ENCODE results near the gene AMT. TPM values are rescaled to one million over a fixed set of nuclear protein-coding genes. Genes with fewer than 3 reads are reported as not detected.
A peak's percentile ranks its signal among the peaks of the same experiment; 100 is the strongest.
"Not testable (repeated sequence)": the region's sequence is repeated elsewhere in the genome, so short reads cannot be mapped to it uniquely, and the experiment has no call there.

The AMT gene
- total and polyA plus RNA-seq, 5 donors = 17.4 to 33.7 (median 28.3) TPM

DNA sequence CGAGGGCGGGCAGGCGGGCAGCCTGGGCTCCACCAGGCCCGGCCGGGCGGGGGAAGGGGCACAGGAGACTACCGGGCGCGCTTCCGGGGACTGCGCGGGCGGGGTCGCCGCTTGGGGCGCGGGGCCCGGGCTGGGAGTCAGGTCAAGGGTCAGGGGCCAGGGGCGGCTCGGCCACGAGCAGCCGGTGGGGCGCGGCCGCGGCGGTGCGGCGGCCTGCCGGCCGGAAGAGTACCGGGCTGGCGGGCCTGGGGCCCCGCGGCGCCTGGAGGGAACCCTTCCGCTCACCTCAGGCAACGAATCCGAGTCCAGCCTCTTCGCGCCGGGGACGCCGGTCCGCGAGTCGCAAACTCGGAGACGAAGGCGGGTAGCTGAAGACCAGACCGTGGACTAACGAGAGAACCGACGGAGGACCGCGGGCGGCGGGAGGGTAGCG lies 10.7 kb downstream of the AMT start:
- WGBS = under 1% methylated on average over 59 of the region's 59 CpGs
- intact Hi-C loops (cut with DNase I) = loop anchor here in 1 of 4 donors (5.0 kb wide), 1 partner anchor 54 kb away; the partner anchor contains the start of gene GPX1
- Histone ChIP-seq H3K4me1 (ENCODE audit: control insufficient read depth, insufficient read depth, low read length) (peaks cover 23% of the 10 kb centered on the region), H3K27ac (ENCODE audit: low read length) (peak overlapping the region; percentile 98), H3K4me3 (ENCODE audit: low read length) (peak overlapping the region; percentile 99), H3K9me3 (ENCODE audit: control insufficient read depth, low read length) (no peaks in the 10 kb centered on the region), H3K27me3 (ENCODE audit: control insufficient read depth, insufficient read depth) (no peaks in the 10 kb centered on the region)
- DNase-seq (peak; percentile 66 to 87 (median 85)), ATAC-seq (peak; percentile 8 to 22)

DNA sequence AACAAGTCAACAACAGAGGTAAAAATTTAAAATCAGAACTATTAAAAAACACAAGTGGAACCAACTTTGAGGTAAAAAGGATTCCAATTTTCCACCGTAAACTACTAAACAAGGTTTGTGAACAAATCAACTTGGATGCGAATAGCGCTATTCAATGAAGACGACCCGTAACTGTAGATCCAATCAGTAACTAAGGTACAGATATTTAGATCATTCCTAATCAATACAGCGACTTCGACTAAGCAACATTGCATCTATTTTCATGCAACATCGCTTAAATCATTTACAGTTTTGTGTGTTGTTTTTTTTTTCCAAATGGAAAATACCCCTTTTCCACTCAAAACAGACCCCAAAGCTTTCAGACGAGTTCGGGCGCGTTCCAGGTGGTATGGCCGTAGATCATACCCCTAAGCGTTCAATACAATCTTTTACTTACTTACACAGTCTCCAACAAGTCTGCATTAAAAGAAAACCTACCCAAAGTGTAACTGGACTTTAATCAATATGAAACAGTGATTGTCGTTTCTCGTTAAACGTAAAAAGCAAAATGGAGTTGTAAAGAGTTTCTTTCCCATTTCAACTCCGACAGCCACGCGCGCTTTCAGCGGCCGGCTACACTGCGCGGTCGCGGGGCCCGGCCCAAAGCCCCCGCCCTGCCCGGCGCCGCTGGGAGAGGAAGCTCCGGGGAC lies 11.3 kb downstream of the AMT start:
- Histone ChIP-seq H3K4me1 (ENCODE audit: control insufficient read depth, insufficient read depth, low read length) (peaks cover 22% of the 10 kb centered on the region), H3K9me3 (ENCODE audit: control insufficient read depth, low read length) (no peaks in the 10 kb centered on the region), H3K27ac (ENCODE audit: low read length) (peak overlapping the region; percentile 98), H3K27me3 (ENCODE audit: control insufficient read depth, insufficient read depth) (no peaks in the 10 kb centered on the region), H3K4me3 (ENCODE audit: low read length) (peak overlapping the region; percentile 99)
- DNase-seq = no peak
- WGBS = under 1% methylated on average over 33 of the region's 33 CpGs
- intact Hi-C loops (cut with DNase I) = loop anchor here in 1 of 4 donors (5.0 kb wide), 1 partner anchor 54 kb away; the partner anchor contains the start of gene GPX1
- ATAC-seq = peak in 1 of 2 donors; percentile 35

DNA sequence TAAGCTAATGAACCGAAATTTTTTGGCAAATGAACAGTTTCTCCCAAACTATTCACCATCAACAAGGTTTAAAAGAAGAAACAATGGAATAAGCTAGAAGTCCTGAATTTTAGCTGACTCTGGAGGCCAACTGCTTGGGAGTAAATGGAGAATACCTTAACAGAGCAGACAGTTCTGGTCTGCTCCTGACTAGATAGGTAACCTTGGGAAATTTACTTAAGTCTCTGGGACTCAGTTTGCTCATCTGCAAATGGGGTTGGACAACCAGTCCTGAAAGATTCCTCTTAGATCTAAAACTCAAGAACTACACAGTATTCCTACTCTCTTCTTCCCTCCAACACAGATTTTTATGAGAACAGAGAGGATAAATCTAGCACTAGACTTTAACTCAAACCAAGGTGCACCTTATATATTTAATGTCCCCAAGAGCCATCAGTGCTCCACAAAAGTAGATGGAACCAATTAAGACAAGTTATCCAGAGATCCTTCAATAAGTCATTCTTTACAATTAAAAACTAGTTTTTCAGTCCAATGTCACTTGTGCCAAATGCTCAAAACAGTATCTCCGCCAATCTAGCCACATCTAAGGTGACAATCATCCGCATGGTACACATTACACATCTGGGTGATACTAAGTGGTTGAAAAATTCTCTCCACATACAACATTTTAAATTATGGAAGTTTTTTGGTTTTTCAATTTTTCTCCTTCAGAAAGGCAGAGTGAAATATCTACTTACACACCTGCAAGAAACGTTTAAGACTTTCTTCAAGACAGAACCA lies 12.0 kb downstream of the AMT start:
- intact Hi-C loops (cut with DNase I) = loop anchor here in 1 of 4 donors (5.0 kb wide), 1 partner anchor 53 kb away; the partner anchor contains the start of gene GPX1
- 29% methylated on average over 4 of the region's 4 CpGs for WGBS
- H3K4me1 ChIP-seq (ENCODE audit: control insufficient read depth, insufficient read depth, low read length) = peaks cover 20% of the 10 kb centered on the region

GRCh38 chr3:49406571-49407565 lies 15.4 kb downstream of the AMT start:
- intact Hi-C loops (cut with DNase I) = loop anchor here in 1 of 4 donors (10.0 kb wide), 1 partner anchor 52 kb away; the partner anchor contains the start of gene GPX1
- H3K9me3 ChIP-seq (ENCODE audit: control insufficient read depth, low read length) = no peaks in the 10 kb centered on the region
- 58% methylated on average over 17 of the region's 17 CpGs for whole genome bisulfite sequencing
- DNase-seq (peak in 1 of 3 donors; percentile 43), ATAC-seq (no peak)
- H3K4me1 ChIP-seq (ENCODE audit: control insufficient read depth, insufficient read depth, low read length) = peaks cover 13% of the 10 kb centered on the region
- H3K27ac ChIP-seq (ENCODE audit: low read length) = peak overlapping the region; percentile 52
- no peaks in the 10 kb centered on the region for H3K27me3 ChIP-seq (ENCODE audit: control insufficient read depth, insufficient read depth)
- no peak overlapping the region for H3K4me3 ChIP-seq (ENCODE audit: low read length)

More for the DNA sequence above, 12.0 kb downstream of the AMT start:
- ATAC-seq (no peak), DNase-seq (no peak)
- Histone ChIP-seq H3K4me3 (ENCODE audit: low read length) (peak overlapping the region; percentile 99), H3K27me3 (ENCODE audit: control insufficient read depth, insufficient read depth) (no peaks in the 10 kb centered on the region), H3K9me3 (ENCODE audit: control insufficient read depth, low read length) (no peaks in the 10 kb centered on the region), H3K27ac (ENCODE audit: low read length) (no peak overlapping the region)

DNA sequence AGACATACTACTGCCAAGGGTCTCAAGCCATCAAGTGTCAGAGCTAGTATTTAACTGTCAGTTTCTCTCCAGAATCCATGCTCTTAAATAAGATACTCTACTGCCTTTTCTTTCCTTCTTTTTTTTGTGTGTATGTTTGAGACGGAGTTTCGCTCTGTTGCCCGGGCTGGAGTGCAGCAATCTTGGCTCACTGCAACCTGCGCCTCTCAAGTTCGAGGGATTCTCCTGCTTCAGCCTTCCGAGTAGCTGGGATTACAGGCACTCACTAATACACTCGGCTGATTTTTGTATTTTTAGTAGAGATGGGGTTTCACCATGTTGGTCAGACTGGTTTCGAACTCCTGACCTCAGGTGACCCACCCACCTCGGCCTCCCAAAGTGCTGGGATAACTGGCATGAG lies 16.7 kb downstream of the AMT start:
- WGBS = 36% methylated on average over 9 of the region's 9 CpGs
- DNase-seq = peak in 1 of 3 donors; percentile 35
- H3K27me3 ChIP-seq (ENCODE audit: control insufficient read depth, insufficient read depth); H3K9me3 ChIP-seq (ENCODE audit: control insufficient read depth, low read length); H3K4me3 ChIP-seq (ENCODE audit: low read length); H3K27ac ChIP-seq (ENCODE audit: low read length); ATAC-seq: not testable (repeated sequence)
- intact Hi-C loops (cut with DNase I) = loop anchor here in 1 of 4 donors (10.0 kb wide), 1 partner anchor 51 kb away; the partner anchor contains the start of gene GPX1
- peaks cover 15% of the 10 kb centered on the region for H3K4me1 ChIP-seq (ENCODE audit: control insufficient read depth, insufficient read depth, low read length)

GRCh38 chr3:49403891-49404290 lies 18.4 kb downstream of the AMT start:
- Histone ChIP-seq H3K4me1 (ENCODE audit: control insufficient read depth, insufficient read depth, low read length) (peaks cover 9% of the 10 kb centered on the region), H3K9me3 (ENCODE audit: control insufficient read depth, low read length) (no peaks in the 10 kb centered on the region), H3K4me3 (ENCODE audit: low read length) (no peak overlapping the region), H3K27me3 (ENCODE audit: control insufficient read depth, insufficient read depth) (no peaks in the 10 kb centered on the region), H3K27ac (ENCODE audit: low read length) (no peak overlapping the region)
- intact Hi-C loops (cut with DNase I) = loop anchor here in 1 of 4 donors (10.0 kb wide), 1 partner anchor 49 kb away; the partner anchor contains the start of gene GPX1
- no peak for ATAC-seq
- 94% methylated on average over 5 of the region's 5 CpGs for WGBS
- DNase-seq = peak in 1 of 3 donors; percentile 2

GRCh38 chr3:49401766-49402165 lies 20.5 kb downstream of the AMT start:
- H3K27ac ChIP-seq (ENCODE audit: low read length) = peak overlapping the region; percentile 64
- intact Hi-C loops (cut with DNase I) = loop anchor here in 1 of 4 donors (10.0 kb wide), 1 partner anchor 47 kb away; the partner anchor contains the start of gene GPX1
- ATAC-seq = no peak
- H3K9me3 ChIP-seq (ENCODE audit: control insufficient read depth, low read length) = no peaks in the 10 kb centered on the region
- no peak overlapping the region for H3K4me3 ChIP-seq (ENCODE audit: low read length)
- peaks cover 9% of the 10 kb centered on the region for H3K4me1 ChIP-seq (ENCODE audit: control insufficient read depth, insufficient read depth, low read length)
- DNase-seq = no peak
- H3K27me3 ChIP-seq (ENCODE audit: control insufficient read depth, insufficient read depth) = no peaks in the 10 kb centered on the region
- WGBS = 83% methylated on average over 2 of the region's 2 CpGs

GRCh38 chr3:49399461-49399860 lies 22.8 kb downstream of the AMT start:
- H3K27ac ChIP-seq (ENCODE audit: low read length) = no peak overlapping the region
- 92% methylated on average over 3 of the region's 3 CpGs for WGBS
- peaks cover 5% of the 10 kb centered on the region for H3K4me1 ChIP-seq (ENCODE audit: control insufficient read depth, insufficient read depth, low read length)
- DNase-seq = no peak
- no peak overlapping the region for H3K4me3 ChIP-seq (ENCODE audit: low read length)
- no peaks in the 10 kb centered on the region for H3K9me3 ChIP-seq (ENCODE audit: control insufficient read depth, low read length)
- ATAC-seq = no peak
- no peaks in the 10 kb centered on the region for H3K27me3 ChIP-seq (ENCODE audit: control insufficient read depth, insufficient read depth)
- intact Hi-C loops (cut with DNase I) = no loop called here

DNA sequence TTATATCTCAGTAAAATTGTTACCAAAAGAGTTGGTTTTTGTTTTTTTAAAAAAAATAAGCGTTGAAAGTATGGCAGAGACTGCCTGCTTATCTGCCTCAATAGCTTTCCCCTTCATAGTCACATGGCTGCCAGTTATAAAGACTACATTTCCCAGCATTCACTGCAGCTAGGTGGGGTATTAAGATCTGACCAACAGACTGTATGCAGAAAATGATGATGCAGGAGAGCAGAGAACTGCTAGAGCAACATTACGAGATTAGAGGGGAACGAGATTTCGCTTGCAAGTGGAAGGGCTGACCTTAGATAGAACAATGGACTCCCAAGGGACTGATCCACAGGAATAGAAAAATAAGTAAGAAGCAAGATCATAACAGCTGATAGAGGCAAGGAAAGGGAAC lies 24.8 kb downstream of the AMT start:
- H3K4me3 ChIP-seq (ENCODE audit: low read length) = no peak overlapping the region
- intact Hi-C loops (cut with DNase I) = no loop called here
- peak overlapping the region; percentile 79 for H3K27ac ChIP-seq (ENCODE audit: low read length)
- H3K9me3 ChIP-seq (ENCODE audit: control insufficient read depth, low read length) = no peaks in the 10 kb centered on the region
- ATAC-seq (peak; percentile 66 to 91), DNase-seq (peak in 1 of 3 donors; percentile 29)
- H3K27me3 ChIP-seq (ENCODE audit: control insufficient read depth, insufficient read depth) = no peaks in the 10 kb centered on the region
- peaks cover 8% of the 10 kb centered on the region for H3K4me1 ChIP-seq (ENCODE audit: control insufficient read depth, insufficient read depth, low read length)
- 28% methylated on average over 4 of the region's 4 CpGs for WGBS

DNA sequence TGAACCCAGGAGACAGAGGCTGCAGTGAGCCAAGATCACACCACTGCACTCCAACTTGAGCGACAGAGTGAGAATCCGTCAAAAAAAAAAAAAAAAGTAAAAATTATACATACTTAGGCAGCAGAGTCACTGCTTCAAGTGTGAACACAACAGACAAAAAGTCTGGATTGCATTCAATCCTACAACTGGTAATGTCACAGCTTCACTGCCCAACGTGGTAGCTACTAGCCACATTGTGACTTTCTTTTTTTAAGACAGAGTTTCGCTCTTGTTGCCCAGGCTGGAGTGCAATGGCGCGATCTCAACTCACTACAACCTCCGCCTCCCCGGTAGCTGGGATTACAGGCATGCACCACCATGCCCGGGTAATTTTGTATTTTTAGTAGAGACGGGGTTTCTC lies 31.0 kb downstream of the AMT start:
- not testable (repeated sequence) for ATAC-seq; H3K4me1 ChIP-seq (ENCODE audit: control insufficient read depth, insufficient read depth, low read length)
- 80% methylated on average over 10 of the region's 10 CpGs for WGBS

More for the DNA sequence above, 31.0 kb downstream of the AMT start:
- H3K9me3 ChIP-seq (ENCODE audit: control insufficient read depth, low read length); H3K27me3 ChIP-seq (ENCODE audit: control insufficient read depth, insufficient read depth); H3K27ac ChIP-seq (ENCODE audit: low read length); H3K4me3 ChIP-seq (ENCODE audit: low read length); intact Hi-C loops (cut with DNase I): not testable (repeated sequence)
- peak in 1 of 3 donors; percentile 19 for DNase-seq

Data from right cardiac atrium (tissue), 5 donors.